ENCODE measurements around the gene EMC9. TPM values are rescaled to one million over a fixed set of nuclear protein-coding genes. Genes with fewer than 3 reads are reported as not detected.

Gene EMC9
- total RNA-seq, 1 donor from 2014 or later, result 14.0 TPM

DNA sequence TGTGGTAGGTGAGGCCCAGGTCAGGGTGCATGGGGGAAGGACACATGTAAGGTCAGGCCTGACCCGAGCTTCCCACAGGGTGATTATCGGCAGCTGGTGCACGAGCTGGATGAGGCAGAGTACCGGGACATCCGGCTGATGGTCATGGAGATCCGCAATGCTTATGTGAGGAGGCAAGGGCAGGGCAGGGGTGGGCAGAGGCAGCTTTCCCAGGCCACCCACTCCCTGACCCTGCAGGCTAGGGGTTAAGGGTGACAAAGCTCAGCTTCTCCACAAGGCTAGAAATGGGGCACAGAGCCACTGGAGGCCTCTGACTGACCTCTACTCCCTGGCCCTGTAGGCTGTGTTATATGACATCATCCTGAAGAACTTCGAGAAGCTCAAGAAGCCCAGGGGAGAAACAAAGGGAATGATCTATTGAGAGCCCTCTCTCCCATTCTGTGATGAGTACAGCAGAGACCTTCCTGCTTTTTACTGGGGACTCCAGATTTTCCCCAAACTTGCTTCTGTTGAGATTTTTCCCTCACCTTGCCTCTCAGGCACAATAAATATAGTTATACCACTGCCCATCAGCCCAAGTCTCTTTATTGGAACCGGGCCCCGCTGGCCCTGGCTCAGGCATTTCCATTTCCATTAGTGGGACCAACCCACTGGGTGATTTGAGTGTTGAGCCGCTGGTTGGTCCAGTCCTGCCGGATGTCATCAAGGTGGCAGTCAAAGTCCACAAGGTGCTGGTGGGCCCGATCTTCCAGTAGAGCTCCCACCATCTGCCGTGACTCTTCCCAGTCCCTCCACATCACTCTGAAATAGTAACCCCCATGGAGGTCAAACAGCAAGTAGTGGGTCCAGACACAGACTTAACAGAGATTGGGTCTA is 2.8 kb downstream of the EMC9 start:
- Mint-ChIP-seq H3K27me3 (ENCODE audit: low read depth) (no peaks in the 10 kb centered on the region), H3K4me3 (ENCODE audit: unreplicated experiment) (no peak overlapping the region), H3K9me3 (ENCODE audit: low read depth) (no peaks in the 10 kb centered on the region), H3K27ac (ENCODE audit: unreplicated experiment) (no peak overlapping the region), H3K4me1 (ENCODE audit: low read depth) (peaks cover 51% of the 10 kb centered on the region), H3K36me3 (ENCODE audit: low read depth) (peaks cover 11% of the 10 kb centered on the region)
- DNase-seq (ENCODE audit: low spot score), result no peak
- no peak for TF ChIP-seq CTCF (IDR thresholded peaks at IDR 0.05)

DNA sequence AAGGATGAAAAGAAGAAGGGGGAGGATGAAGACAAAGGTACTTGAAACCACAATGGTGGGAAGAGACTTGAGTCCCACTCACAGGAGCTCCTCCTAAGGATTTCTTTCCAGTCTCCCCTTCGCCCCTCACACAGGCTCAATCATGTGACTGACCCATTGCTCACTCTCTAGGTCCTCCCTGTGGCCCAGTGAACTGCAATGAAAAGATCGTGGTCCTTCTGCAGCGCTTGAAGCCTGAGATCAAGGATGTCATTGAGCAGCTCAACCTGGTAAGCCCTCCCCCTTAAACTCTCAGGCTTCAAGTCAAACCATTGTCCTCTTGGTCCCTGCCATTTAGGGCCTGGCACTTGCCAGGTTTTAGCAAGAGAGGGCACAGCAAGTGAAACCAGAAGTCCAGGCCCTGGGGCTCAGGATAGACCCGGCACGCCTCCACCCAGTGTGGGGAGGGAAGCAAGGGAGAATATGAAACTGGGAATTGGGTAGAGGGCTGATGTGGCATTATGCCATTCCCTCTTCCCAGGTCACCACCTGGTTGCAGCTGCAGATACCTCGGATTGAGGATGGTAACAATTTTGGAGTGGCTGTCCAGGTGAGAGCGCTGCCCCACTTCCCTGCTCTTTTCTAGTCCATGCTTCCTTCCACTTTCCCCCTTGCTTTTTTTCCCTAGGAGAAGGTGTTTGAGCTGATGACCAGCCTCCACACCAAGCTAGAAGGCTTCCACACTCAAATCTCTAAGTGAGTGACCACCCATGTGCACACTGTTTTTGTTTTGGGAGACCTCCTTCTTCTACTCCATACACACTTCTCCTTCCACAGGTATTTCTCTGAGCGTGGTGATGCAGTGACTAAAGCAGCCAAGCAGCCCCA is 3.6 kb downstream of the EMC9 start:
- no peak overlapping the region for H3K27ac Mint-ChIP-seq (ENCODE audit: unreplicated experiment)

GRCh38 chr14:24136684-24137528 is 4.5 kb downstream of the EMC9 start:
- DNase-seq (ENCODE audit: low spot score), result no peak
- H3K36me3 Mint-ChIP-seq (ENCODE audit: low read depth), result peaks cover 11% of the 10 kb centered on the region
- peak overlapping the region; percentile 74 for H3K27ac Mint-ChIP-seq (ENCODE audit: unreplicated experiment)
- H3K4me3 Mint-ChIP-seq (ENCODE audit: unreplicated experiment), result peak overlapping the region; percentile 83
- TF ChIP-seq CTCF (IDR thresholded peaks at IDR 0.05), result no peak
- no peaks in the 10 kb centered on the region for H3K9me3 Mint-ChIP-seq (ENCODE audit: low read depth)
- H3K27me3 Mint-ChIP-seq (ENCODE audit: low read depth), result no peaks in the 10 kb centered on the region
- H3K4me1 Mint-ChIP-seq (ENCODE audit: low read depth), result peaks cover 46% of the 10 kb centered on the region

More for the DNA sequence above, 3.6 kb downstream of the EMC9 start:
- peaks cover 11% of the 10 kb centered on the region for H3K36me3 Mint-ChIP-seq (ENCODE audit: low read depth)
- H3K9me3 Mint-ChIP-seq (ENCODE audit: low read depth), result no peaks in the 10 kb centered on the region
- no peak for DNase-seq (ENCODE audit: low spot score)
- no peaks in the 10 kb centered on the region for H3K27me3 Mint-ChIP-seq (ENCODE audit: low read depth)
- H3K4me3 Mint-ChIP-seq (ENCODE audit: unreplicated experiment), result no peak overlapping the region
- TF ChIP-seq CTCF (IDR thresholded peaks at IDR 0.05), result no peak
- H3K4me1 Mint-ChIP-seq (ENCODE audit: low read depth), result peaks cover 51% of the 10 kb centered on the region

- Mint-ChIP-seq H3K9me3 (ENCODE audit: low read depth) (no peaks in the 10 kb centered on the region), H3K27ac (ENCODE audit: unreplicated experiment) (peak within 1 kb of the TSS; percentile 74), H3K27me3 (ENCODE audit: low read depth) (no peaks in the 10 kb centered on the region), H3K4me3 (ENCODE audit: unreplicated experiment) (peak within 1 kb of the TSS; percentile 83), H3K36me3 (ENCODE audit: low read depth) (peaks cover 11% of the 10 kb centered on the region), H3K4me1 (ENCODE audit: low read depth) (peaks cover 42% of the 10 kb centered on the region)
- TF ChIP-seq CTCF (IDR thresholded peaks at IDR 0.05), result no peak
- DNase-seq (ENCODE audit: low spot score), result peak; percentile 95
Measured at GRCh38 chr14:24135834-24136683, 5.3 kb downstream of the EMC9 start, which contains the start of gene PSME1. Gene PSME1, plus strand, starts transcription at chr14:24136194. Its CDS starts 69 bp downstream, at chr14:24136263.

Measured in chondrocyte (in vitro differentiated cells).